GM21423 (cell line): ENCODE data around the gene RIT2.

ENCODE experiments used
- ATAC-seq: cut with Tn5 transposase; IDR thresholded peaks from one replicate; pipeline ENCODE4 v1.9.1; 2021; ENCODE audit warnings: mild to moderate bottlenecking, moderate library complexity; ENCODE audit not compliant: unreplicated experiment

The RIT2 gene

DNA sequence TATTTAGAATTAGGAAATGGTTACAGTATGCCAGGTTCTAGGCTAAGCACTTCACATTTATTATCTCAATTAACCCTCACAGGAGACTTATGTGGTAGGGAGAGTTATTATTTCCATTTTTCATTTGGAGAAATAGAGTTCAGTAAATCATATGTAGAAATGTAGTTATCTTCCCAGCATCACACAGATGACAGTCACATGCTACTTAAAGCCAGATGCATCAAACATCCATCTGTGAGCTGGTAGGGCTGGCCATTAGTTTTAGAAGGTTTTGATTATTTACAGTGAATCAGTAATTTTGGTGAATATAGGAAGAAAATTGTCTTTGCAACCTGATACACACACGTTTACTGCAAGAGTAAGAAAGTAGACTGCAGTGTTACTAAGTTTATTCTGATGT lies 97.9 kb downstream of the RIT2 start:
- no peak for ATAC-seq

DNA sequence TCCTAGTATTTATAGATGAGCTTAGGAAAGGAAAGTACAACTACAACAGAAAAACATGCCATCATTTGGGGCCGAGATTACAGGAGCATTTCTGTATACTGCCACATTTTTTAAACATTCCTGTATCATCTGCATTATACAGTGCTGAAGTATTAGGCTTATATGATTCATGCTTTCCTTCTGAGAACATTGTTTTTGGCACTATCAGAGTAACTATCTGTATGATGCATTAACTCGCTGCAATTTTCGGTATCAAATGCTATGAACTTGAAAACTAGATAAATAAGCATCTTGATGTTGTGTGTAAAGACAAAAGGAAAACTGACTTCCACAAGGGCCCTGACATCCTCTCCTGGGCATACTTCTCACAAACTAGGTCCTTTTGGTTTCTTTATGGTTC lies 102.0 kb downstream of the RIT2 start:
- ATAC-seq: no peak

DNA sequence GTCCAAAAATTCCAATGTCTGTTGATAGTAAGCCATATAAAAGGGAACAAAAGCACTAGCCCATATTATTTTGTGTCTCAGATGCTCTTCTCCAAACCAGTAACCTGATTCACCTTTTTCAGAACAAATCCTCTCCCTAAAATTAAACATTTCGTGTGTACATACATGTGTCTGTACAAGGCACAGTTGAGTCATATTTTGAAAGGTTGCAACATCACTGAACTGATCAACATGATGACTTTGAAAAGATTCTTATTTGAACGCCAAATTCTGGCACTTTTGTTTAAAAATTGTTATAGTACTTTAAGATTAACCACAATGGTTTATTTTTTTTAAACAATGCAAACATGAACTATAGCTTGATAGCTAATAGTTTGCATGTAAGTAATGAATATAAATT lies 102.5 kb downstream of the RIT2 start:
- no peak for ATAC-seq

DNA sequence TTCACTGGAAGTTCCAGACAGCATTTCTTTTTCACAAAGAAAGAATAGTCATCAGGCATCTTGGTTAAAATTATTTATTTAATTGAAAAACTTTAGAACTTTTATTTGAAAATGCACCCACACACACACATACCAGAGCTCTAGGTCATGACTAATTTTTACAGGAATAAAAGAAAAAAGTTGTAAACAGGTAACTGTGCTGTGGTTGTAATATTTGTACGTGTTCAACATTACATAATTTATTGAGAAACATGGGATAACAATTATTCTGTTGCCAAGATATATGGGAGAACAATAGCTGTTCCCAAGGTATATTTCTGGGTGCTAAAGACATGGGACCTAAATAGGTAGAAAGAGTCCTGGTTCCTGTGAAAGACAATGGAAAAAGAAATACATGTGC lies 104.9 kb downstream of the RIT2 start:
- ATAC-seq: no peak

DNA sequence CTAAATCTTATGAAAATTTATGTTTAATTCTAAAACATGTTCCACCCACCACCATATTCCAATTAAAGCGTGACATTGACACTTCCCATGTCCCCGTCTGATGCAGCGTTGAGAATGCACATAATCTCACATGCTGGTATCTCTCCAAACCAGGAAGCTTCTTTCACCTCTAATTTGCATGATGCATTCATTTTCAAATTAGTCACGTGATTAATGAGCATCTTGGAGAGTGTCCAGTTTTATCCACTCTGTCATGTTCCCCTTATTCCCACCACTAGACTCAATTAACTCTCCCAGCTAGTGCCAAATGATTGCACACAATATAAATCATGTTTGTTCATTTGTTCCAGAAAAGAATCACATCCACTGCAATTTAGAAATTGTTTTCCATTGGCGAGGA lies 105.8 kb downstream of the RIT2 start:
- ATAC-seq: no peak

DNA sequence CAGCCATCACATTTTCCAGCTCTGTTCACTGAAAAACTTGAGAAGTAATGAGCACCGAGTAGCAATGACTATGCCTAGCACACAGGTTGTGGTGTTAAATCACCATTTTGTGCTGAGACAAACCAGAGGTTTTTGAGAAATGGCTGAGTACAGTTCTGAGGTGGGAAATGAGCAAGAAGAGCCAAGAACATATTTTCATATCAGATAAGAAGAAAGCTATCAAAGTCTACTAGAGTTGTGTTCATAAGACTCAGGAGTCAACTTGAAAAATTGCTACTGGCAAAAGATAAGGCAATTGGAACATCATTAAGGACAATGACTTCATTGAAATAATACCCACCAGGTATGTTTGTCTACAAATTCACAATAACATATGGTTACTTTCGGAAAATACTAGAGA lies 108.1 kb downstream of the RIT2 start:
- no peak for ATAC-seq

DNA sequence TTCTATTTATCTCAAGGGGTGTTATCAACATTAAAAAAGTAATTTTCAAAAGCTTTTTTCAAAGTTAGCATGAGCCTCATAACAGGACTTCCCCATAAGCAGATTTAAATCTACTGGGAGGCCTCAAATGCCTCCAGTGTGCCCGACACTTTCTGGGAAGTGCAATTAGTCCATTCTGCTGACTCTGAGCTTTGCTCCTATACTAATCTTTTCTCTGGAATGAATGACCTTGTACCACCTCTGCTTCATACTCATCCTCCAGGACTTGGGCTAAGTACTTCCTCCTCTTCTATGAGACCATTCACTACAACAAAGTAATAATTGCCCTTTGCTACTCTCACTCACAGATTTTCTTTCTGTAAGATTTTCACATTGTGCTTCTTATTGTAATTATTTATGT lies 111.1 kb downstream of the RIT2 start:
- ATAC-seq: no peak

DNA sequence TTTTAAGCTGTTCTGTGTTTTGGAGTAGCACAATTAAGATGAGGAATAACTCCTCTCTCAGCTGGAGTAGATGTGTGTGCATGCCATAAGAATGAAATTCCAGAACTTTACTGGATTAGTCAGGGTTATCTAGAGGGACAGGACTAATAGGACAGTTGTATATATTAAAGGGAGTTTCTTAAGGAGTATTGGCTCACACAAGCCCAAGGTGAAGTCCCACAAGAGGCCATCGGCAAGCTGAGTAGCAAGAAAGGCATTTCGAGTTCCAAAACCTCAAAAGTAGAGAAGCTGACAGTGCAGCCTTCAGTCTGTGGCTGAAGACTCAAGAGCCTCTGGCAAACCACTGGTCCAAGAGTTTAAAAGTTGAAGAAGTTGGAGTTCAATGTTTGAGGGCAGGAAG lies 113.7 kb downstream of the RIT2 start:
- no peak for ATAC-seq

DNA sequence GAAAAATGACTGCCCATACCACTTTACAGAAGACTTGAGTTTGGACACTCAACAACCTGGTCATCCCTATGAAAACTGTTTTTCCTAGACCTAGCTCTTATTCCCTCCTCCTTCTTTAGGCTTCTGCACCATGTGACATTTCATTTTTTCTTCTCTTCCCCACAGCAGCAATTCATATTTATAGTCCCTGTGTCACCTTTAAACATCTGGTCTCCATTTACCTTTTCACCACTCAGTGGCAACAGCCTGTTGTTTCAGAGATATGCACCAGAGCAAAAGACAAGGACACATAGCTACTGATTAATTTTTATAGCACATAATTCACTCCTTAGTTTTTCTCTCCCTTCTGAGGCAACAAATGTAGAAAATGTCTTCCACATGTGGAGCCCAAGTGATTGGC lies 118.7 kb downstream of the RIT2 start:
- no peak for ATAC-seq

DNA sequence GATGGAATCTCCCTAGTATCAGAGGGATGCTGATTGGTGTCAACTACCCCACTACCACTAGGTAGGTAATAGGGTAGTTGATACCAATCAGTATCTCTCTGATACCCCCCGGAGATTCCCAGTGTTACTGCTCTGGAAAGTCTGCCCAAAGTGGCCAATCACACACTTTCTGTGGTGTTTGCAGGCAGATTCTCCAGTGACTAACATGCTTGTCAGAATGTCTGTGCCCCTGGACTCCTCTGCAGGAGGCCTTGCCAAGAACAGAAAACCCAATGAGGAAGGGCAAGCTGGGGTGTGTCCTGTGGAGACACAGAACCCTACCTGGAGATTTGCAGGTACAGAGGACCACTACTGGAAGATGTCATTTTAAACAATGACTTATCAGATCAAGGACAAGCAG lies 135.1 kb downstream of the RIT2 start:
- no peak for ATAC-seq

DNA sequence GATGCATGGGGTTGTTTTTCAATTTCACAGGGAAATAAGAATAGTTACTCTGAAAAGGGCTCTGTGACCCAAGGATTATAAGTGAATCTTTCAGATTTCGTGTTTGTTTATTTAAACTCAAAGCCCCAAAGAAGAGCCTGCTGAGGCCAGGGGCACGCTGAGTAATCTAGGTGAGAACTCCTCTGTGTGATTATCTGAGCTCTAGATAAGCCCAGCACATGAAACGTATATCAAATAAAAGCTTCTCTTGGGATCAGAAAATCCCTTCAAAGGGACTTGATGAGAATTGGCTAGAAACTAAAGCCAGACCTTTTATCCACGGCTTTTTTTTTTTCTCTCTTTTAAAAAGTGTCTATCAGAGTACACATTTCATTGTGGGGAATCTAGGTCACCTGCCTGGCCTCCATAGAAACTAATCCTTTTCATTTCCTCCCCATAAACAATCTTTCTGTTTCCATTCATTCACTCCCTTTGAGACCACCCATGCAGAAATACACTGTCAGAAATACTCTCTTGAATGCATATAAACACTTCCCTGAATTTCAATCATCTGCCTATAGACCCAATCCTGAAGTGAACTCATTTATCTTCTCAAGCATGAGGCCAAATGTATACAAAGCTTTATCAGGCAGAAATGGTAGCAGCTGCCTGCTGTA lies 137.4 kb downstream of the RIT2 start:
- no peak for ATAC-seq

DNA sequence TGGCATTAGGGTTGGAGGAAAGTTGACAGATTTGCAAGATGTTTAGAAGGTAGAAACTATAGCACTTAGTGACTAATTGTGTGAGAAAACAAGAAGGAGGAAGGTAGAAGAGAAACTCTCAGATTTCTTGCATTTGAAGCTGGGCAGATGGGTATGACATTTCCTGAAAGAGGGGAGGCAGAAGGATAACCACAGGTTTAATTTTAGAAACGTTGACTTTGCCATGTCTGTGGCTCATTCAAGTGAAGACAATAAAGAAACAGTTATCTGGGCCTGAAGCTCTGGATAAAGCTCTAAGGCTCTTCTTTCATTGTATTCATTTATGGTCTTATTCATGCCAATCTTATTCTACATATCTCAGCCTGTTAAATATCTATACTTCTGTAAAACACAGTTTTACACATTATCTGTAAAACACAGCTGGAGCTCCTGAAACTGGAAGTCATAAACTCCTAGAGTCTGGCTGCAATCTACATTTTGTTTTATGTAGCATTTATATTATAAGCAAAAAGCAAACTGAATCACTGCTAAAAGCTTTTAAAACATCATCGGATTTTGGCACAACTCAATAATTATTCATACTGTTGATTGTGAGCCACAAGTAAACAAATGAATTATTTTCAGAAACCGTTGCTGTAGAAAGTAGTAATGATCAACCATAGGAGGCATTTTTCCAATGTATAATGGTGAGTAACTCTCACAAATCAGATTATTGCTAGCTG lies 138.5 kb downstream of the RIT2 start:
- no peak for ATAC-seq

DNA sequence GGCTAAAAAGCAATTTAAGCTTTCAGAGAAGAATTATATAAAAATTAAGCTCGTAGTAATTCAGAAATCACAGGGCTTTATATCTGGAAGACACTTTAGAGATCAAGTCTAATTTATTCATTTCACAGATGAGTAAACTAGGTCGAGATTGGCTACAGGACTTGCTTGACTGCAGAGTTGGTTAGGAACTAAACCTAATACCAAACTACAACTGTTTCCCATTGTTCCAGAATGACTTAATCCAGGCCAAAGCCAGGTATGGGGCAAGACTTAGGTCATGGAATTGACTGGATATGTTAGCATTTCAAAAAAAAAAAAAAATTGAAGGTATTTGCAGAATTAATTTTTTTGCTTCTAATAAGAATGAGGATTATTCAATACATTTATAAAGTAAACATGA lies 146.1 kb downstream of the RIT2 start:
- ATAC-seq: no peak

DNA sequence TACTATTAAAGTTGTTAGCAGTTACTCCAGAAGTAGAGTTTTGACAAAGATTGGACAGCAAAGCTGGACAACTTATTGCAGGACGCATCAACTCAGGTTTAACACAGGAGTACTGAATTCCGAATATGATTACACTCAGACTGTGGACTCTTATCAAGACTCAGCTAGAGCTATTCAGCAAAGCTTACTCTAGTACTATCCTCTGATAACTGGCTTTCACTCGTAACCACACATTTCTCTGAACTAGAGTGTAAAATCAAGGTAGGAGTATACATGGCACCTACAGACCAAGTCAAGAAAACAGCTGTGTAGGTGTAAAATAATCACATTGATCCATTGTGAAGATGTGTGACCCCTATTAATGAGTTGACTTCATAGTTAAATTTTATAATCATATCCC lies 154.2 kb downstream of the RIT2 start:
- no peak for ATAC-seq

DNA sequence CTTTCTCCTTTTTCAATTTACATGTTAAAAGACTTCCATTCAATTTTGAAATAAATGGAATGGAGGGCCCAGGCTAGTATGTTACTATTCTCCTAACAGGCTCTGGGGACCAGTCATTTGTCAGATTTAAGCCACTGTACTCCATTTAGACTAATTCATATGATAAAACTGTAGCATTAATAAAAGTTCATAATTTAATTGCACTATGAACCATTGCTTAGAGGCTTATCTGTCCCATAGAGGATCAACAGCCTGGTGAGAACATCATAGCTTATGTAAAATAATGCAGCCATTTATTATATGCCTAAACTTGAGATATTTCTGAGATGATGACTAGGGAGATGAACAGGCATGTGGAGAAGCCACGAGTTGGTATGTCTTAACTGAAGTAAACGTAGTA lies 156.0 kb downstream of the RIT2 start:
- no peak for ATAC-seq

DNA sequence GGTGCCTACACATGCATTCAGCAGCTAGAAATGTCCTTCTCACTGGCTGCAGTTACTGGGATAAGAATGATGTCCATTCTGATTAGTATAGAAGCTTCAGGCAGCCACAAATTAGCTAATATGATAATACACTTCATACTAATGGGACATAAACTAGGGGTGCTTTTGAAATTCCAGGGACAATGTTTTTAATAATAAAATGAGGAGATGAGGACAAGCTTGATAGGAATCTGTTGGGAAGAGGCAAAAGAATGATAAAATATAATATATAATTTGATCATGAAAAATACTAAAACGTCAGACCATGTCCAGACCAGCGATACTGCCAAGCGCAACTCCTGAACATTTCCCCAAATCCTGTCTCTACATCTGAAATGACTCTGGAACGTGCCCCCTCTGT lies 157.1 kb downstream of the RIT2 start:
- no peak for ATAC-seq

DNA sequence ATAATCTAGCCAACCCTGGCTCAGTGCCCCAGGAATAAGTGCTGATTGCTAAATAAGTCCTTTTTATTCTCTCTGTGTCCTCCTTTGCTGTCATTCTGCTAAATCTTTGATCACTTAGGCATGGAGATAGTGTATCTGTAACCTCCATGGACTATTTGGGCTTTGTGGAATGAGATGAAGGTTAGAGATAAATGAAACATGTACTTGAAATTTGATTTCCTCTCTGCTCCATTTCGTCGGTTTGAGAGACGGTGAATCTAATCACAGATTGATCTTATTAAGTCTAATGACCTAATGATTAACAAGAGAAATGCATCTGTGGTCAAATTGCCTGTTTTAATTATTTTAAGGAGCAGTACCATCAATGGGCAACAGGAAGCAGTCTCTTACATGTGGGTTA lies 159.2 kb downstream of the RIT2 start:
- ATAC-seq: no peak

DNA sequence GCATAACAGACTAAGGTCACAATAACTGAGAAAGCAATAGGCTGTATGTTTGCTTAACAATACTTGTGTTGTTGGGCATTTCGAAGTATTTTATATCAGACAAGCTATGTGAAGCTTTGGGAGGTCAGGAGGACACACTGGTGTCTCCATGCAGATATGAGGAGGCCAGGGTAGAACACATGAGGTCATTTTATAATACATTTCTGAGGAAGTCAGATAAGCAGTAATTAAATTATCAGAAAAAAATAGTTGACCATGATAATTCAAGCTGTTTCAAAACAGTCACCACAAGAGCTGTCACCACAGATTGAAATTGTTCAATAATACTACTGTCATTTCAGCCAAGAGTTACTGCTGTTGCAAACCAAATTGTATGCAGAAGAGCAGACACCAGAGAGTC lies 160.6 kb downstream of the RIT2 start:
- no peak for ATAC-seq

DNA sequence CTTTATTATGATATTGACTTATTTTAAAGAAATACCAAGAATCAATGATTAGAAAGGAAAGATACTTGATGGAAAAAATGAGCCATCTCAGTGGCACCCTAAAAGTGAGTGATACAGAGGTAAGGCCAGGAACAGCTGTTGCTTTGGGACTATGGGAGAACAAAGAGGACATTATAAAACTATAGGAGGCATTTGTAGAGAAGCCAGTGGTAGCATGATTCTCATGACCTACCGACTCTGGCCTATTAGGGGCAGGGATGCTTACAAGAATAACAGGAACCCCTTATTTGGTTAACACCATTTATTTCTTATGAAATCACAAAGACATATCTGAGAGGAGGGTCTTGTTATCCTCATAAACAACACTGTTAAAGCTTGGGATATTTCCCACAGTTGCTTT lies 162.2 kb downstream of the RIT2 start:
- no peak for ATAC-seq

DNA sequence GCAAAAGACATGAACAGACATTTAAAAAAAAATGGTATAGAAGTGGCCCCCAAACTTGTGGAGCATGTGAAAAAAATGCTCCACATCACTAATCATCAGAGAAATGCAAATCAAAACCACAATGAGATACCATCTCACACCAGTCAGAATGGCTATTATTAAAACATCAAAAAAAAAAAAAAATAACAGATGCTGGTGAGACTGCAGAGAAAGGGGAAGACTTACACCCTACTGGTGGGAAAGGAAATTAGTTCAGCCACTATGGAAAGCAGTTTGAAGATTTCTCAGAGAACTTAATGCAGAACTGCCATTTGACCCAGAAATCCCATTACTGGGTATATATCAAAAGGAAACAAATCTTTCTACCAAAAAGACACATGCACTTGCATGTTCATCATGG lies 164.8 kb downstream of the RIT2 start:
- no peak for ATAC-seq

DNA sequence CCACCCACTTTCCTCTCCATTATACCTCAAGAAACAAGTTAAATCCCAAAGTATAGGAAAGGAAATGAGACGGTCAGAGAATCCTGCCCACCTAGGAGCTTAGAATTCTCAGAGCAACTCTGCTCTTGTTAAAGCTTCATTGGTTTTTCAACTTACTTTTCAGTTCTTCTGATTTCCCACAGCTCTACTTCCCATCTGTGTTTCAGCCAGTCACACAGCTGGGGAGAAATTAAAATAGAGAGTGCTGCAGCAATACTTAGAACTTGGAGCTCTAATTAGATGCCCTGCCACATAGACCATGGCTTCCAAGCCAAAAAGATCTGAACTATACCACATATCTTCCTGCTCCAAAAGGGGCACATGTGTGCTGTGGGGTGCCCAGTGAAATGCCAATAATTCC lies 166.7 kb downstream of the RIT2 start:
- no peak for ATAC-seq

DNA sequence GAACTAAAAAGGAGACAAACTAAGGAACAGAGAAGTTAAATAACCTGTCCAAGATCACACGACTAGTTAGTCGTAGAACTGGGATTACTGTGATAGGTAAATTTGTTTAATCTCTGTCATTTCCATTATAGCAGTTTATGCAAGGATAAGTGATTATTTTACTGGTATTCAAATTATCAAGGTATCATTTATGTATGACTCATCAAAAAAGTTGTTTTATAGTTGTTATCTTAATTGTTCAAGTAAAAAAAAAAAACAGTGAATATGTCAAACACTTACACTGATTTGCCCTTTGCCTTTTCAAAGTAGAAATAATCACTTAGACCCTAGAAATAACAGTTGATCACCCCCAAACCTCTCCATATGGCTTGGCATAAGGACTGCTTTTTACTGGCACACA lies 173.6 kb downstream of the RIT2 start:
- no peak for ATAC-seq

DNA sequence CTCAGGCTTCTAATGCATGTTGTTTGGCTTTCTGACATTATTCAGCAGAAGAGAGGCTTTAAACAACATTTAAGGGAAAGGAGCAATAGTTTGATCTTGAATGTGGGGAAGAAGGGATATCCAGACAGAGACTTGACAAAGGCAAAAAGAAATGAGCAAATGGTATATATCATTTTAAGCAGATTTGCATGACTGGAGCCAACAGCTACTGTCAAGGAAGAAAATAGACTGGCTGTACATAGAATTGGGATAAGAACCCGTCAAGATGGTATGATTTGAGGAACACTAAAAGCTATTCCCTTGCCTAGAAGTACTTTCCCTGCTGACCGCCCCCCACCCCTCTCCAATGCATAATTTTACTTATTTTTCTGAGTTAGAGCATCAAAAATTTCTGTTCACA lies 174.5 kb downstream of the RIT2 start:
- ATAC-seq: no peak
